Colonic mucosa (tissue), 4 donors: Measurements from ENCODE around the gene SORCS1. TPM values are rescaled to one million over a fixed set of nuclear protein-coding genes. Genes with fewer than 3 reads are reported as not detected.

Experiments used
- DNase-seq: peaks from one replicate; pipeline ENCODE4 v3.0.0-alpha.2; 2020
- H3K27ac ChIP-seq: fragments of 200-600 bp; one replicate; pipeline ENCODE4 v1.8.0; 2021
- H3K27me3 ChIP-seq: fragments of 200-600 bp; one replicate; pipeline ENCODE4 v1.8.0; 2021
- H3K36me3 ChIP-seq: fragments of 200-600 bp; one replicate; pipeline ENCODE4 v1.8.0; 2021
- H3K4me1 ChIP-seq: fragments of 200-600 bp; one replicate; pipeline ENCODE4 v1.8.0; 2021; ENCODE audit warnings: mild to moderate bottlenecking
- H3K4me3 ChIP-seq: fragments of 200-600 bp; one replicate; pipeline ENCODE4 v1.8.0; 2021
- H3K9ac ChIP-seq, 2 donors: one replicate each; pipeline ENCODE4 v1.7.0; 2013; ENCODE audit warnings: control low read depth in 2 of 2, low read depth in 2 of 2, low read length in 2 of 2
- H3K9me3 ChIP-seq: fragments of 200-600 bp; one replicate; pipeline ENCODE4 v1.8.0; 2021
- intact Hi-C: fragments of 100-400 bp; cut with DNase I; formaldehyde crosslinking; loops from one replicate; pipeline ENCODE4 v1.14.1; 2022
- total RNA-seq, 2 donors: library from RNA; stranded (reverse); fragmentation: NEBNext Ultra II Directional in 1 of 2; extraction: Animal tissue kit (Norgen Biotek cat#: 25700) in 1 of 2; gene quantifications; one replicate each; pipeline ENCODE4 v1.2.1, GENCODE V29; 2021
- TF ChIP-seq, protein P1 (sequence below): fragments of 200-600 bp; IDR thresholded peaks from one replicate; pipeline ENCODE4 v1.8.0; 2022; ENCODE audit warnings: antibody characterized with exemption, mild to moderate bottlenecking
- donor health status: healthy.
- donor health status: DM: no; HTN: no; CAD: no.
- donor health status: DM: no; HTN: no; CAD: no.

The SORCS1 gene
- total RNA-seq, 2 donors from 2014 or later, result 0.40 to 1.6 TPM

DNA sequence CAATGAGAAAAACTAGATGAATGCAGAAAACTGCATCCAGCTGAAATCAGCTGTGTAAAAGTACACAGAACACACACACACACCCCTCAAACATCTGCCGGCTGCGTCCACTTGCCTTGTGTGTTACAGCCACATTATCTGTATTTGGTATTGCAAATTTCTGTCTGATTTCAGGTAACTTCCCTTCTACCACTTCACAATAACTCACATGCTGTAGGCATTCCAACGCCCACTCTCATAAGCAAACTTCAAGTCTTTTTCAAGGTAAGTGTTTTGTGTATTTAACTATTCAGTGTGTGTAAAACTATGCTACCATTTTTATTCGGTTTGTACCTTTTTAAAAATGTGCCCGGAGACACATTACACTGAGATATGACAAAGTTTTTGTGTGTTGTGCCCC lies 594.2 kb downstream of the SORCS1 start:
- Histone ChIP-seq H3K9ac (no peak overlapping the region), H3K36me3 (no peaks in the 10 kb centered on the region), H3K9me3 (no peaks in the 10 kb centered on the region), H3K27me3 (no peaks in the 10 kb centered on the region), H3K4me1 (no peaks in the 10 kb centered on the region), H3K27ac (no peak overlapping the region), H3K4me3 (no peak overlapping the region)
- intact Hi-C loops, result no loop called here
- TF ChIP-seq, protein P1, sequence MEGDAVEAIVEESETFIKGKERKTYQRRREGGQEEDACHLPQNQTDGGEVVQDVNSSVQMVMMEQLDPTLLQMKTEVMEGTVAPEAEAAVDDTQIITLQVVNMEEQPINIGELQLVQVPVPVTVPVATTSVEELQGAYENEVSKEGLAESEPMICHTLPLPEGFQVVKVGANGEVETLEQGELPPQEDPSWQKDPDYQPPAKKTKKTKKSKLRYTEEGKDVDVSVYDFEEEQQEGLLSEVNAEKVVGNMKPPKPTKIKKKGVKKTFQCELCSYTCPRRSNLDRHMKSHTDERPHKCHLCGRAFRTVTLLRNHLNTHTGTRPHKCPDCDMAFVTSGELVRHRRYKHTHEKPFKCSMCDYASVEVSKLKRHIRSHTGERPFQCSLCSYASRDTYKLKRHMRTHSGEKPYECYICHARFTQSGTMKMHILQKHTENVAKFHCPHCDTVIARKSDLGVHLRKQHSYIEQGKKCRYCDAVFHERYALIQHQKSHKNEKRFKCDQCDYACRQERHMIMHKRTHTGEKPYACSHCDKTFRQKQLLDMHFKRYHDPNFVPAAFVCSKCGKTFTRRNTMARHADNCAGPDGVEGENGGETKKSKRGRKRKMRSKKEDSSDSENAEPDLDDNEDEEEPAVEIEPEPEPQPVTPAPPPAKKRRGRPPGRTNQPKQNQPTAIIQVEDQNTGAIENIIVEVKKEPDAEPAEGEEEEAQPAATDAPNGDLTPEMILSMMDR, result no peak
- no peak for DNase-seq

GRCh38 chr10:106567629-106568028 lies 596.9 kb downstream of the SORCS1 start:
- Histone ChIP-seq H3K27ac (no peak overlapping the region), H3K36me3 (no peaks in the 10 kb centered on the region), H3K4me1 (no peaks in the 10 kb centered on the region), H3K27me3 (no peaks in the 10 kb centered on the region), H3K4me3 (no peak overlapping the region), H3K9ac (no peak overlapping the region), H3K9me3 (no peaks in the 10 kb centered on the region)
- no peak for DNase-seq
- intact Hi-C loops, result no loop called here
- TF ChIP-seq, protein P1, result no peak

DNA sequence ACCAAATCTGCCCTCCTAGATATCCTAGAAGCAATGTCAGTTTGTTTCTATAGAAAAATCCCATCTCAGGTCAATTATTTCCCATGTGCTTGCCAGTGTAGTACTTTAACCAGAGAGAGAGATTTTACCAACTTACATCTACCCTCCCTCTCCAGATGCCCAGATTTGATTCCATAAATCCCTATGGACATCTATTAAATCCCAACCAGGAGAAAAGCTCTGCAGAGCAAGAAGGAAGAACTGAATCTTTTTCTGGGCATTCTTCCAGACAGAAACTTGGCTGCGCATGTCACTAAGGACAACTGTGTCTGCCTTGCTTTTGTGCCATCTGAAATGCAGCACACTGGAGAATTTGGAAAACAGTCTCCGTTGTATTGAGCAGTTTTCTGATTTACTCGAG lies 597.6 kb downstream of the SORCS1 start:
- Histone ChIP-seq H3K9me3 (no peaks in the 10 kb centered on the region), H3K36me3 (no peaks in the 10 kb centered on the region), H3K9ac (no peak overlapping the region), H3K4me3 (no peak overlapping the region), H3K27ac (no peak overlapping the region), H3K27me3 (no peaks in the 10 kb centered on the region), H3K4me1 (no peaks in the 10 kb centered on the region)
- intact Hi-C loops, result no loop called here
- TF ChIP-seq, protein P1, result no peak
- no peak for DNase-seq

DNA sequence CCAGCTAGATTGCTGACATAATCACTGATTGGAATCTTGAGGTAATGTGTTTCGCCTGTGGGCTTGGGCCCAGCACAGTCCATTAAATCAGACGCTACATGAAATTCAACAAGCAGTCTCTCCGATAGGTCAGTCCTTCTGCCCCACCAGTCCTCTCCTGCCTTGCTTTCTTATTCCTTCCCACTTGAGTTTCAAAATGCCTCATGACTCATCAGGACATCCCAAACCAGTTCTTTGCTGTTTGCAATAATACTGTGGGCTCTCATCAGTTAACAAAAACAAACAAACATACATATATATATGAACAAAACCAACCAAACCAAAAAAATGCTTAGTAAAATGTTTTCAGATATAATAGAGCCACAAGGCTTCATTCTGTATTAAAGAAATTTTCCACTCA lies 599.0 kb downstream of the SORCS1 start:
- Histone ChIP-seq H3K27ac (no peak overlapping the region), H3K4me1 (no peaks in the 10 kb centered on the region), H3K4me3 (no peak overlapping the region), H3K9ac (no peak overlapping the region), H3K36me3 (no peaks in the 10 kb centered on the region), H3K27me3 (no peaks in the 10 kb centered on the region), H3K9me3 (no peaks in the 10 kb centered on the region)
- no peak for DNase-seq
- TF ChIP-seq, protein P1, result no peak
- intact Hi-C loops, result no loop called here

- no peaks in the 10 kb centered on the region for H3K27me3 ChIP-seq
- TF ChIP-seq, protein P1, result no peak
- no peak overlapping the region for H3K9ac ChIP-seq
- H3K9me3 ChIP-seq, result no peaks in the 10 kb centered on the region
- no peak overlapping the region for H3K4me3 ChIP-seq
- H3K4me1 ChIP-seq, result no peaks in the 10 kb centered on the region
- no peaks in the 10 kb centered on the region for H3K36me3 ChIP-seq
- intact Hi-C loops, result no loop called here
- no peak overlapping the region for H3K27ac ChIP-seq
- no peak for DNase-seq
These were observed 601.1 kb downstream of the SORCS1 start for GRCh38 chr10:106563384-106563783.
